ENCODE results near the gene PCDHB13. TPM values are rescaled to one million over a fixed set of nuclear protein-coding genes. Genes with fewer than 3 reads are reported as not detected.
"Not testable (repeated sequence)": the region's sequence is repeated elsewhere in the genome, so short reads cannot be mapped to it uniquely, and the experiment has no call there.

Gene PCDHB13
- total RNA-seq, 4 donors from 2014 or later: 1.8 to 4.1 (median 2.5) TPM

- 4 to 18% methylated on average over 5 to 9 of the region's 10 CpGs for WGBS, 2 donors (ENCODE audit: low coverage in 1 of 2)
- intact Hi-C loops (cut with DNase I; ENCODE audit: low total_unique reads): no loop called here
- no peak within 1 kb of the TSS for H3K4me3 ChIP-seq
- H3K27ac ChIP-seq: no peak within 1 kb of the TSS
- peaks cover 21 to 52% of the 10 kb centered on the region in 2 donors for H3K9me3 ChIP-seq
- H3K27me3 ChIP-seq: peaks cover 4% of the 10 kb centered on the region
- H3K36me3 ChIP-seq: no peaks in the 10 kb centered on the region
- TF ChIP-seq CTCF (IDR thresholded peaks at IDR 0.05): peak in 3 of 5 experiments; percentile 14 to 32 (median 31)
- no peak for TF ChIP-seq EP300 (IDR thresholded peaks at IDR 0.05; ENCODE audit: low read depth)
- DNase-seq: no peak
- H3K4me1 ChIP-seq: no peaks in the 10 kb centered on the region
- in situ Hi-C loops (cut with MboI; ENCODE audit: low pct_ligation_motif_present in 1 of 4, low pct_unique_long_range_greater_than_20kb in 1 of 4, low sequenced_read_pairs in 3 of 4): no loop called here
Measured at GRCh38 chr5:141192110-141192725, 21.5 kb upstream of the PCDHB13 start, which contains the start of gene PCDHB10. PCDHB10 (plus strand) TSS chr5:141192353; CDS start chr5:141192553, 200 bp downstream.

- in situ Hi-C loops (cut with MboI; ENCODE audit: low pct_ligation_motif_present in 1 of 4, low pct_unique_long_range_greater_than_20kb in 1 of 4, low sequenced_read_pairs in 3 of 4); H3K27me3 ChIP-seq: not testable (repeated sequence)
- WGBS, 2 donors (ENCODE audit: low coverage in 1 of 2): 79% methylated on average over 16 of the region's 37 CpGs; no CpG with 5 or more reads in 1 of the 2 donors
Measured at GRCh38 chr5:141194332-141194731, 19.4 kb upstream of the PCDHB13 start.

GRCh38 chr5:141196363-141196762 lies 17.4 kb upstream of the PCDHB13 start:
- intact Hi-C loops (cut with DNase I; ENCODE audit: low total_unique reads) (no loop called here), in situ Hi-C loops (cut with MboI; ENCODE audit: low pct_ligation_motif_present in 1 of 4, low pct_unique_long_range_greater_than_20kb in 1 of 4, low sequenced_read_pairs in 3 of 4) (no loop called here)
- no peak for TF ChIP-seq POLR2A (IDR thresholded peaks at IDR 0.05)
- no peak for TF ChIP-seq POLR2AphosphoS5 (IDR thresholded peaks at IDR 0.05)
- TF ChIP-seq CTCF (IDR thresholded peaks at IDR 0.05): no peak
- no peak for TF ChIP-seq EP300 (IDR thresholded peaks at IDR 0.05; ENCODE audit: low read depth)
- WGBS, 2 donors (ENCODE audit: low coverage in 1 of 2): 48 to 51% methylated on average over 3 of the region's 3 CpGs
- Histone ChIP-seq H3K36me3 (no peaks in the 10 kb centered on the region), H3K4me3 (no peak overlapping the region), H3K27me3 (no peaks in the 10 kb centered on the region), H3K4me1 (no peaks in the 10 kb centered on the region), H3K27ac (no peak overlapping the region), H3K9me3 (peaks cover 40 to 57% of the 10 kb centered on the region in 2 donors)
- no peak for DNase-seq

More at GRCh38 chr5:141194332-141194731, 19.4 kb upstream of the PCDHB13 start:
- H3K4me3 ChIP-seq; intact Hi-C loops (cut with DNase I; ENCODE audit: low total_unique reads); H3K27ac ChIP-seq; DNase-seq; H3K4me1 ChIP-seq; H3K36me3 ChIP-seq: not testable (repeated sequence)
- peaks cover 33 to 53% of the 10 kb centered on the region in 2 donors for H3K9me3 ChIP-seq

GRCh38 chr5:141199359-141200235 lies 14.1 kb upstream of the PCDHB13 start, which contains the start of gene PCDHB11:
PCDHB11 (plus strand) TSS chr5:141199627; CDS start chr5:141199775, 148 bp downstream.
- H3K27me3 ChIP-seq: no peaks in the 10 kb centered on the region
- no peaks in the 10 kb centered on the region for H3K4me1 ChIP-seq
- no peaks in the 10 kb centered on the region for H3K36me3 ChIP-seq
- in situ Hi-C loops (cut with MboI; ENCODE audit: low pct_ligation_motif_present in 1 of 4, low pct_unique_long_range_greater_than_20kb in 1 of 4, low sequenced_read_pairs in 3 of 4): loop anchor here (25.0 kb wide), 2 partner anchors 188 to 363 kb away; partner anchors contain the start of genes PCDHGA7 (in 1 of the 4), PCDHGA8 (in 1 of the 4), PCDHGB4 (in 1 of the 4) and PCDHGB5 (in 1 of the 4)
- H3K9me3 ChIP-seq: peaks cover 41 to 61% of the 10 kb centered on the region in 2 donors
- H3K27ac ChIP-seq: no peak within 1 kb of the TSS
- 51 to 60% methylated on average over 16 to 21 of the region's 21 CpGs for WGBS, 2 donors (ENCODE audit: low coverage in 1 of 2)
- intact Hi-C loops (cut with DNase I; ENCODE audit: low total_unique reads): no loop called here
- DNase-seq: no peak
- no peak within 1 kb of the TSS for H3K4me3 ChIP-seq
- TF ChIP-seq EP300 (IDR thresholded peaks at IDR 0.05; ENCODE audit: low read depth) (no peak), CTCF (IDR thresholded peaks at IDR 0.05) (peak in 1 of 5 experiments; percentile 6)

GRCh38 chr5:141201126-141201525 lies 12.6 kb upstream of the PCDHB13 start:
- 71% methylated on average over 17 of the region's 38 CpGs; no CpG with 5 or more reads in 1 of the 2 donors for WGBS, 2 donors (ENCODE audit: low coverage in 1 of 2)
- H3K36me3 ChIP-seq; H3K27me3 ChIP-seq; H3K4me1 ChIP-seq; DNase-seq; H3K4me3 ChIP-seq; intact Hi-C loops (cut with DNase I; ENCODE audit: low total_unique reads); H3K27ac ChIP-seq: not testable (repeated sequence)
- in situ Hi-C loops (cut with MboI; ENCODE audit: low pct_ligation_motif_present in 1 of 4, low pct_unique_long_range_greater_than_20kb in 1 of 4, low sequenced_read_pairs in 3 of 4): loop anchor here (25.0 kb wide), 2 partner anchors 186 to 361 kb away; partner anchors contain the start of genes PCDHGA7 (in 1 of the 4), PCDHGA8 (in 1 of the 4), PCDHGB4 (in 1 of the 4) and PCDHGB5 (in 1 of the 4)
- peaks cover 34 to 48% of the 10 kb centered on the region in 2 donors for H3K9me3 ChIP-seq

- peaks cover 29 to 43% of the 10 kb centered on the region in 2 donors for H3K9me3 ChIP-seq
- DNase-seq; H3K36me3 ChIP-seq; H3K4me3 ChIP-seq; H3K27me3 ChIP-seq; H3K4me1 ChIP-seq; H3K27ac ChIP-seq; intact Hi-C loops (cut with DNase I; ENCODE audit: low total_unique reads): not testable (repeated sequence)
- 67% methylated on average over 16 of the region's 35 CpGs; no CpG with 5 or more reads in 1 of the 2 donors for WGBS, 2 donors (ENCODE audit: low coverage in 1 of 2)
- in situ Hi-C loops (cut with MboI; ENCODE audit: low pct_ligation_motif_present in 1 of 4, low pct_unique_long_range_greater_than_20kb in 1 of 4, low sequenced_read_pairs in 3 of 4): loop anchor here (25.0 kb wide), 2 partner anchors 186 to 361 kb away; partner anchors contain the start of genes PCDHGA7 (in 1 of the 4), PCDHGA8 (in 1 of the 4), PCDHGB4 (in 1 of the 4) and PCDHGB5 (in 1 of the 4)
Measured at GRCh38 chr5:141201646-141202045, 12.1 kb upstream of the PCDHB13 start.

Measured in transverse colon (tissue), 4 donors.